Measurements from ENCODE around the gene NEDD1. TPM values are rescaled to one million over a fixed set of nuclear protein-coding genes. Genes with fewer than 3 reads are reported as not detected.
A peak's percentile ranks its signal among the peaks of the same experiment; 100 is the strongest.

Gene NEDD1, protein sequence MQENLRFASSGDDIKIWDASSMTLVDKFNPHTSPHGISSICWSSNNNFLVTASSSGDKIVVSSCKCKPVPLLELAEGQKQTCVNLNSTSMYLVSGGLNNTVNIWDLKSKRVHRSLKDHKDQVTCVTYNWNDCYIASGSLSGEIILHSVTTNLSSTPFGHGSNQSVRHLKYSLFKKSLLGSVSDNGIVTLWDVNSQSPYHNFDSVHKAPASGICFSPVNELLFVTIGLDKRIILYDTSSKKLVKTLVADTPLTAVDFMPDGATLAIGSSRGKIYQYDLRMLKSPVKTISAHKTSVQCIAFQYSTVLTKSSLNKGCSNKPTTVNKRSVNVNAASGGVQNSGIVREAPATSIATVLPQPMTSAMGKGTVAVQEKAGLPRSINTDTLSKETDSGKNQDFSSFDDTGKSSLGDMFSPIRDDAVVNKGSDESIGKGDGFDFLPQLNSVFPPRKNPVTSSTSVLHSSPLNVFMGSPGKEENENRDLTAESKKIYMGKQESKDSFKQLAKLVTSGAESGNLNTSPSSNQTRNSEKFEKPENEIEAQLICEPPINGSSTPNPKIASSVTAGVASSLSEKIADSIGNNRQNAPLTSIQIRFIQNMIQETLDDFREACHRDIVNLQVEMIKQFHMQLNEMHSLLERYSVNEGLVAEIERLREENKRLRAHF
- total RNA-seq (2021) (38.2 and 42.7 TPM in 2 replicates), Bru-seq, nascent RNA (percentile 87 among the genes with signal in this experiment), BruChase-seq, experiment 1, labeled RNA remaining after a 2-hour chase (percentile 87 among the genes with signal in this experiment), BruChase-seq, experiment 2, labeled RNA remaining after a 6-hour chase (percentile 84 among the genes with signal in this experiment)
- long read RNA-seq, full-length matches to known transcripts, result 84 of 136 reads
- long read RNA-seq, partial matches to known transcripts, result 8 of 136 reads
- long read RNA-seq, other reads (novel, unspliced or antisense), result 44 of 136 reads

GRCh38 chr12:96906849-96907670 is at the start of gene NEDD1:
TSS of gene NEDD1 (plus strand) at chr12:96907257. CDS start at chr12:96909760, 2,503 bp downstream.
- intact Hi-C loops (cut with micrococcal nuclease; ENCODE audit: unreplicated experiment), result loop anchor here (10.0 kb wide), 1 partner anchor 1488 kb away; no protein-coding TSS in a partner anchor
- Histone ChIP-seq H3K27ac (ENCODE audit: low read depth, low read length, poor library complexity, severe bottlenecking) (peak within 1 kb of the TSS; percentile 84), H3K27me3 (replicated peaks; ENCODE audit: insufficient read depth, low read depth, low read length, poor library complexity) (peaks cover 5% of the 10 kb centered on the region), H3K4me3 (ENCODE audit: low read depth, low read length, poor library complexity, severe bottlenecking) (peak within 1 kb of the TSS; percentile 82), H3K36me3 (ENCODE audit: insufficient read depth, low read length, poor library complexity, severe bottlenecking) (peaks cover under 1% of the 10 kb centered on the region), H3K9me3 (ENCODE audit: low read depth, low read length, poor library complexity, severe bottlenecking) (no peaks in the 10 kb centered on the region), H3K4me1 (ENCODE audit: insufficient read depth, low read length, poor library complexity, severe bottlenecking) (peaks cover 9% of the 10 kb centered on the region)
- peak; percentile 80 for DNase-seq (ENCODE audit: low spot score)
- POLR2A ChIA-PET (ENCODE audit: low non-redundant PET), result no interaction called here
- TF ChIP-seq CTCF (conservative IDR thresholded peaks at IDR 0.05; ENCODE audit: low read depth, low read length) (no peak), EZH2 (IDR thresholded peaks at IDR 0.05; ENCODE audit: borderline replicate concordance, low read depth, low read length, poor library complexity, severe bottlenecking) (no peak)
- CTCF ChIA-PET, result no interaction called here
- BruUV-seq (replicated peaks), result no TSS peak

GRCh38 chr12:96858162-96858561 is 48.9 kb upstream of the NEDD1 start:
- no peaks in the 10 kb centered on the region for H3K9me3 ChIP-seq (ENCODE audit: low read depth, low read length, poor library complexity, severe bottlenecking)
- no peak overlapping the region for H3K27ac ChIP-seq (ENCODE audit: low read depth, low read length, poor library complexity, severe bottlenecking)
- DNase-seq (ENCODE audit: low spot score), result no peak
- intact Hi-C loops (cut with micrococcal nuclease; ENCODE audit: unreplicated experiment), result no loop called here
- ChIA-PET POLR2A (ENCODE audit: low non-redundant PET) (no interaction called here), CTCF (no interaction called here)
- no peaks in the 10 kb centered on the region for H3K4me1 ChIP-seq (ENCODE audit: insufficient read depth, low read length, poor library complexity, severe bottlenecking)
- H3K27me3 ChIP-seq (replicated peaks; ENCODE audit: insufficient read depth, low read depth, low read length, poor library complexity), result peaks cover 13% of the 10 kb centered on the region
- no TSS peak for BruUV-seq (replicated peaks)
- no peak overlapping the region for H3K4me3 ChIP-seq (ENCODE audit: low read depth, low read length, poor library complexity, severe bottlenecking)
- TF ChIP-seq CTCF (conservative IDR thresholded peaks at IDR 0.05; ENCODE audit: low read depth, low read length), result no peak
- no peaks in the 10 kb centered on the region for H3K36me3 ChIP-seq (ENCODE audit: insufficient read depth, low read length, poor library complexity, severe bottlenecking)

DNA sequence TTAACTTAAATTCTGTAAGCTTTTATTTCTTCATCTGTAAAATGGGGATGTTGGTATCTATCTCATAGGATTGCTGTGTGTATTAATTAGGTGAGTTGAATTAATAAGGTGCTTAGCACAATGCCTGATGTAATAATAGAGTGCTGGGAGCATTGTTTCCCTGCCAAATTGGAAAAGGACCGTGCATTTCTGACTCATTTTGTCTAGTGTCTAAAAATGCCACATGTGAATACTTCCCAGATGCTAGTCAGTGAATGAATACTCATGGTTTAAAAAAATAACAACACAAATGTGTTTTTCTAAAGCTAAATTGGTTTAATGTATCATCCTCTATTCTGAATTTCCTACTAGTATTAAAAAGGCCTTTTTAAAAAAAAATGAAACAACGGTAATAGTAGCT is 45.4 kb upstream of the NEDD1 start:
- H3K4me3 ChIP-seq (ENCODE audit: low read depth, low read length, poor library complexity, severe bottlenecking), result no peak overlapping the region

More for the DNA sequence above, 45.4 kb upstream of the NEDD1 start:
- no TSS peak for BruUV-seq (replicated peaks)
- no peaks in the 10 kb centered on the region for H3K36me3 ChIP-seq (ENCODE audit: insufficient read depth, low read length, poor library complexity, severe bottlenecking)
- TF ChIP-seq CTCF (conservative IDR thresholded peaks at IDR 0.05; ENCODE audit: low read depth, low read length), result no peak
- TF ChIP-seq EZH2 (IDR thresholded peaks at IDR 0.05; ENCODE audit: borderline replicate concordance, low read depth, low read length, poor library complexity, severe bottlenecking), result no peak
- H3K27ac ChIP-seq (ENCODE audit: low read depth, low read length, poor library complexity, severe bottlenecking), result no peak overlapping the region
- CTCF ChIA-PET, result no interaction called here
- H3K9me3 ChIP-seq (ENCODE audit: low read depth, low read length, poor library complexity, severe bottlenecking), result no peaks in the 10 kb centered on the region
- intact Hi-C loops (cut with micrococcal nuclease; ENCODE audit: unreplicated experiment), result no loop called here
- POLR2A ChIA-PET (ENCODE audit: low non-redundant PET), result no interaction called here
- no peak for DNase-seq (ENCODE audit: low spot score)
- H3K27me3 ChIP-seq (replicated peaks; ENCODE audit: insufficient read depth, low read depth, low read length, poor library complexity), result peaks cover 23% of the 10 kb centered on the region
- no peaks in the 10 kb centered on the region for H3K4me1 ChIP-seq (ENCODE audit: insufficient read depth, low read length, poor library complexity, severe bottlenecking)

All from A673 (cell line).